PC-9 (cell line): ENCODE measurements around the gene NDUFAF4. TPM values are rescaled to one million over a fixed set of nuclear protein-coding genes. Genes with fewer than 3 reads are reported as not detected.
A peak's percentile ranks its signal among the peaks of the same experiment; 100 is the strongest.

Source experiments
- BruUV-seq: library from RNA; stranded (reverse); fragments of 400-500 nt; replicated peaks from 2 replicates; lab custom pipeline; 2021; lab: Mats Ljungman, UMichigan
- CTCF ChIA-PET: fragments of 300-600 bp; sonication (Branson Sonifier 250); formaldehyde crosslinking; loops from one replicate; lab custom pipeline; 2022; ENCODE audit warnings: antibody characterized with exemption; lab: Charles Lee
- POLR2A ChIA-PET: fragments of 300-600 bp; sonication (Branson Sonifier 250); formaldehyde crosslinking; loops from one replicate; lab custom pipeline; 2022; ENCODE audit warnings: antibody characterized with exemption; ENCODE audit not compliant: unreplicated experiment; lab: Charles Lee
- DNase-seq, 2 experiments: peaks; one replicate each; pipeline versions ENCODE4 v3.0.0 to v3.0.0-alpha.2; 2015 to 2022; ENCODE audit warnings: mixed read lengths in 1 of 2
- H2AFZ ChIP-seq: fragments of 200-600 bp; sonication (generic); 2 replicates; pipeline ENCODE4 v1.8.1; 2017; ENCODE audit warnings: antibody characterized with exemption
- H3F3A ChIP-seq: fragments of 200-600 bp; sonication (generic); 2 replicates; pipeline ENCODE4 v1.8.1; 2017; ENCODE audit warnings: antibody characterized with exemption, mild to moderate bottlenecking, low read depth; ENCODE audit not compliant: insufficient read depth
- H3K27ac ChIP-seq: fragments of 200-600 bp; sonication (generic); 2 replicates; pipeline ENCODE4 v1.6.1; 2016; ENCODE audit warnings: mixed run types
- H3K27me3 ChIP-seq: fragments of 200-600 bp; sonication (generic); 2 replicates; pipeline ENCODE4 v1.6.1; 2016; ENCODE audit warnings: low read depth, mixed run types; ENCODE audit not compliant: insufficient read depth
- H3K36me3 ChIP-seq: fragments of 200-600 bp; sonication (generic); 2 replicates; pipeline ENCODE4 v1.6.1; 2016; ENCODE audit warnings: low read depth, mixed run types
- H3K4me1 ChIP-seq: fragments of 200-600 bp; sonication (generic); replicated peaks from 2 replicates; pipeline ENCODE4 v1.6.1; 2016; ENCODE audit warnings: mixed run types; ENCODE audit not compliant: insufficient read depth
- H3K4me2 ChIP-seq: fragments of 200-600 bp; sonication (generic); 2 replicates; pipeline ENCODE4 v1.6.1; 2017; ENCODE audit warnings: mixed run types
- H3K4me3 ChIP-seq: fragments of 200-600 bp; sonication (generic); 2 replicates; pipeline ENCODE4 v1.6.1; 2016; ENCODE audit warnings: mixed run types
- H3K79me2 ChIP-seq: fragments of 200-600 bp; sonication (generic); 2 replicates; pipeline ENCODE4 v1.6.1; 2017; ENCODE audit warnings: low read depth, mixed run types
- H3K9me2 ChIP-seq: fragments of 200-600 bp; sonication (generic); 2 replicates; pipeline ENCODE4 v1.8.1; 2017; ENCODE audit warnings: mild to moderate bottlenecking; ENCODE audit not compliant: insufficient read depth
- H3K9me3 ChIP-seq: fragments of 200-600 bp; sonication (generic); 2 replicates; pipeline ENCODE4 v1.8.1; 2016; ENCODE audit warnings: low read depth; ENCODE audit not compliant: insufficient read depth
- H4K20me1 ChIP-seq: fragments of 200-600 bp; sonication (generic); 2 replicates; pipeline ENCODE4 v1.8.1; 2017; ENCODE audit not compliant: insufficient read depth
- EZH2 ChIP-seq: fragments of 200-600 bp; sonication (generic); IDR thresholded peaks from 2 replicates; pipeline ENCODE4 v1.8.0; 2017; ENCODE audit warnings: antibody characterized with exemption, low read depth
- intact Hi-C: fragments of 100-400 bp; cut with micrococcal nuclease; formaldehyde crosslinking; loops from one replicate; pipeline ENCODE4 v1.10.0; 2022; ENCODE audit not compliant: unreplicated experiment
- total RNA-seq: library from RNA; stranded (reverse); gene quantifications from 2 replicates; pipeline ENCODE4 v1.2.3, GENCODE V29; 2021
- TF ChIP-seq, protein P1 (sequence below): fragments of 200-600 bp; sonication (generic); conservative IDR thresholded peaks from 2 replicates; pipeline ENCODE4 v1.6.1; 2017; ENCODE audit warnings: mixed run types, antibody characterized with exemption, mild to moderate bottlenecking, moderate library complexity

Gene NDUFAF4
- total RNA-seq, 1 experiment from 2014 or later = 35.7 TPM

DNA sequence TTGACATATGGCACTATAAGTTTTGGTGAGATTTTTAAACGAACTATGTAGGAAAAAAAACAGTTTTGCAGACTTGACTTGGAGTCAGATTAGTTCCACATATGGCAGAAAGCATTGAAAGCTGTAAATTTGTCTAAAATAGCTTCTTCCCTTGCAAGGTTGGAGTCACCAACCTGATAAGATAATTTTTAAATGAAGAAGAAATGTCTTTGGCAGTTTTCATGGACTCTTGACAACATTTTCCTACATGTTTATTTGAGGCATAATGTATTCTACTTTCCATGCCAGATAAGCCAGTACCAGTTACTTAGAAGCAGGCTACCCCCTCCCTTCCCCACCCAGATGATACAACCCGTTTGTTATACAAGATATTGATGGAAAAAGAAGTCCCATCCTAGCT lies 32.0 kb upstream of the NDUFAF4 start:
- Histone ChIP-seq H3K79me2 (no peaks in the 10 kb centered on the region), H3F3A (peaks cover 4% of the 10 kb centered on the region; the same call in 1 of the 2 replicates), H3K36me3 (no peaks in the 10 kb centered on the region), H3K4me3 (no peak overlapping the region), H3K4me2 (no peak overlapping the region), H4K20me1 (no peaks in the 10 kb centered on the region), H3K27me3 (no peaks in the 10 kb centered on the region), H3K4me1 (peaks cover 7% of the 10 kb centered on the region; the same call in 1 of the 2 replicates), H2AFZ (no peak overlapping the region), H3K9me3 (no peaks in the 10 kb centered on the region), H3K9me2 (0 out of 2 replicates have a peak, but pooled peaks cover 5% of the 10 kb centered on the region), H3K27ac (no peak overlapping the region)
- TF ChIP-seq EZH2 = no peak
- ChIA-PET POLR2A (no interaction called here), CTCF (no interaction called here)
- intact Hi-C loops = no loop called here
- DNase-seq = no peak
- BruUV-seq = no TSS peak

DNA sequence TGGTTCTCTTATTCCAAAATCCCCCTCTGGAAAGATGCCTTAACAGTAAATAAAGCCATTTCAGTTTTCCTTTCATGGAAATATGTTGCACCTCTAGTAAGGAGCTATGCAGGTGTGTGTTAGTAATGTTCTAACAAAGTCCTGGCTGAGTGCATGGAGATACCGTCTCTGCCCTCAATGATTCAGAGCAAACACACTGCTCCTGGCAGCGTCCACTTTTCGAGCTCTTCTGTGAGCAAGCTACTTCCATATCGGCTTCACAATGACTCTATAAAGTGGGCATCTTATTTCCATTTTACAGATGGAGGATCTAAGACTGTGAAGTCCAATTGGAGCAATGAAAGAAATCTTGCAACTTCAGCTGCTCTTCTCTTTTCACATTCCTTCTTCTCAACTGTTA lies 30.0 kb upstream of the NDUFAF4 start:
- peaks cover 16% of the 10 kb centered on the region for H3K4me1 ChIP-seq
- no peak overlapping the region for H3K4me3 ChIP-seq
- 0 out of 2 replicates have a peak, but pooled peaks cover under 1% of the 10 kb centered on the region for H3K9me2 ChIP-seq
- H3K4me2 ChIP-seq = no peak overlapping the region
- ChIA-PET CTCF (no interaction called here), POLR2A (no interaction called here)
- no peak for TF ChIP-seq EZH2
- intact Hi-C loops = no loop called here
- H3K27ac ChIP-seq = no peak overlapping the region
- H3F3A ChIP-seq = peaks cover 14% of the 10 kb centered on the region; the same call in 1 of the 2 replicates
- no peaks in the 10 kb centered on the region for H3K79me2 ChIP-seq
- H3K36me3 ChIP-seq = no peaks in the 10 kb centered on the region
- H2AFZ ChIP-seq = no peak overlapping the region
- no peaks in the 10 kb centered on the region for H4K20me1 ChIP-seq
- DNase-seq = no peak
- no peaks in the 10 kb centered on the region for H3K9me3 ChIP-seq
- no peaks in the 10 kb centered on the region for H3K27me3 ChIP-seq
- no TSS peak for BruUV-seq

DNA sequence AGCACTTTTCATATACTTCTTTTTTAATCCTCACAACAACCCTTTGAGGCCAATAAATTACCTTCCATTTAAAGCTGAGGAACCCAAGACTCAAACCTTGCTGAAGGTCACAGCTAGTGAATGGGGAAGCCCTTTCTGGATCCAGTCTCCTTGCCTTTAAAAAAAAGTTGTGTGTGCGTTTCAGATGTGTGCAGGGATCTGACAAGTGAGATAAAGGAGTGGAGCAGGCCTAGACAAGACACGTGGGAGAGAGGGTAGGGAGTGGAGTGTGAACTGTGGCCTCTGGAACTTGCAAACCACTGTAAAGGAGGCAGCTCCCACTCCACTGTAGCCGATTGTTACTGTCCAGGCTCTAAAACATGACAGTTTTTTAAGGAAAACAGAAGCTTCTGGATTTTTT lies 28.7 kb upstream of the NDUFAF4 start:
- no peaks in the 10 kb centered on the region for H3K9me2 ChIP-seq
- H3K4me2 ChIP-seq = no peak overlapping the region
- intact Hi-C loops = no loop called here
- H4K20me1 ChIP-seq = no peaks in the 10 kb centered on the region
- POLR2A ChIA-PET = no interaction called here
- TF ChIP-seq, protein P1, sequence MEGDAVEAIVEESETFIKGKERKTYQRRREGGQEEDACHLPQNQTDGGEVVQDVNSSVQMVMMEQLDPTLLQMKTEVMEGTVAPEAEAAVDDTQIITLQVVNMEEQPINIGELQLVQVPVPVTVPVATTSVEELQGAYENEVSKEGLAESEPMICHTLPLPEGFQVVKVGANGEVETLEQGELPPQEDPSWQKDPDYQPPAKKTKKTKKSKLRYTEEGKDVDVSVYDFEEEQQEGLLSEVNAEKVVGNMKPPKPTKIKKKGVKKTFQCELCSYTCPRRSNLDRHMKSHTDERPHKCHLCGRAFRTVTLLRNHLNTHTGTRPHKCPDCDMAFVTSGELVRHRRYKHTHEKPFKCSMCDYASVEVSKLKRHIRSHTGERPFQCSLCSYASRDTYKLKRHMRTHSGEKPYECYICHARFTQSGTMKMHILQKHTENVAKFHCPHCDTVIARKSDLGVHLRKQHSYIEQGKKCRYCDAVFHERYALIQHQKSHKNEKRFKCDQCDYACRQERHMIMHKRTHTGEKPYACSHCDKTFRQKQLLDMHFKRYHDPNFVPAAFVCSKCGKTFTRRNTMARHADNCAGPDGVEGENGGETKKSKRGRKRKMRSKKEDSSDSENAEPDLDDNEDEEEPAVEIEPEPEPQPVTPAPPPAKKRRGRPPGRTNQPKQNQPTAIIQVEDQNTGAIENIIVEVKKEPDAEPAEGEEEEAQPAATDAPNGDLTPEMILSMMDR = no peak
- no peak for TF ChIP-seq EZH2
- no peaks in the 10 kb centered on the region for H3K9me3 ChIP-seq
- no peak overlapping the region for H2AFZ ChIP-seq
- no TSS peak for BruUV-seq
- no peaks in the 10 kb centered on the region for H3K36me3 ChIP-seq
- no peak for DNase-seq
- H3F3A ChIP-seq = peaks cover 14% of the 10 kb centered on the region; the same call in 1 of the 2 replicates
- no peaks in the 10 kb centered on the region for H3K27me3 ChIP-seq
- H3K4me1 ChIP-seq = peaks cover 16% of the 10 kb centered on the region
- no peak overlapping the region for H3K27ac ChIP-seq
- CTCF ChIA-PET = no interaction called here
- no peaks in the 10 kb centered on the region for H3K79me2 ChIP-seq
- no peak overlapping the region for H3K4me3 ChIP-seq

DNA sequence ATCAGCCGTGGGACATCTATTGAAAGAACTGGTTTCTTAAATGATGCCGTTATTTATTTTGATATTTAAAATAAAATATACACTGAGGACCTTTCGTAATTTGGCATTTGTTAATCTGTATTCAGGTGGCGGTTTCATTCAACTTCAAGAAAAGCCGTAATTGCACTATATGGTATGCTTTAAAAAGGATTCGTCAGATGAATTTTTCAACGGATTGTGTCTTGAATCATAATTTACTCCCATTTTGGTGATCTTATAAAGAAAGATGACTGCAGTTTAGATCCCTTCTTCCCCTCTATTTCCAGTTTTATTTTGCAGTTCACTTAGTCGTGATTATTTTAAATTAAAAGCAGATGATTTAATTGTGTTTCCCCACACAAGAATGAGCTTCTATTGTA lies 27.6 kb upstream of the NDUFAF4 start:
- no peaks in the 10 kb centered on the region for H3K79me2 ChIP-seq
- H3K4me3 ChIP-seq = peak overlapping the region; percentile 85
- H3F3A ChIP-seq = peaks cover 14% of the 10 kb centered on the region; the same call in 1 of the 2 replicates
- TF ChIP-seq EZH2 = no peak
- TF ChIP-seq, protein P1 = no peak
- no TSS peak for BruUV-seq
- intact Hi-C loops = no loop called here
- H3K9me3 ChIP-seq = no peaks in the 10 kb centered on the region
- no peaks in the 10 kb centered on the region for H3K9me2 ChIP-seq
- no peak for DNase-seq
- no peaks in the 10 kb centered on the region for H4K20me1 ChIP-seq
- peaks cover 16% of the 10 kb centered on the region for H3K4me1 ChIP-seq
- ChIA-PET CTCF (no interaction called here), POLR2A (no interaction called here)
- no peak overlapping the region for H3K27ac ChIP-seq
- H3K27me3 ChIP-seq = no peaks in the 10 kb centered on the region
- H3K4me2 ChIP-seq = peak overlapping the region; percentile 95
- no peaks in the 10 kb centered on the region for H3K36me3 ChIP-seq
- peak overlapping the region; percentile 93; the same call in 1 of the 2 replicates for H2AFZ ChIP-seq
